ENCODE data around the gene EPHA3. TPM values are rescaled to one million over a fixed set of nuclear protein-coding genes. Genes with fewer than 3 reads are reported as not detected.

The EPHA3 gene
- total and polyA plus RNA-seq, 10 of the 15 experiments (the other 5 are each of a cell fraction or from before 2014, with no cell fraction given) = 0.03 to 39.0 (median 0.07) TPM; not detected in 4

DNA sequence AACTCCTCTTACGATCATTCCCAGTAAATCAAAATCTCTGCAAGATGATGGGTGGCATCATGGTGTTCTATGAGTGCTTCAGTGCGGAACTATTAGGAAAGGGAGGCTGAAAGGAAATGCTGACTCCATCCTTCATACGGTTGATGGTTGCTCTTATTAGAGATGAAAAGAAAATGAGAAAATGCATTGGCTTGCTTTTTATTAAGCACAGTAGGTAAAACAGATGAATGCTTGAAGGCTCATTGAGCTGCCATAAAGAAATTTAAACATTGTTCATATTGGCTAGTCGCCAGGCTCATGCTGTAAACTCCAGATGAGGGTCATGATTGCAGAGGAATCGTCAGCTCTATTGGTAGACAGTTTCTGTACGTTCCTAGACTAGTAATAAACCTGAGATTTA is 115.8 kb downstream of the EPHA3 start:
- no peak overlapping the region for H3K4me3 ChIP-seq
- no peaks in the 10 kb centered on the region for H3K79me2 ChIP-seq (ENCODE audit: control insufficient read depth, insufficient read depth, low read length)
- no peak overlapping the region for H3K4me2 ChIP-seq (ENCODE audit: control insufficient read depth, insufficient read depth)
- H3K4me1 ChIP-seq (ENCODE audit: control insufficient read depth, insufficient read depth, low read length) = no peaks in the 10 kb centered on the region
- intact Hi-C loops (cut with micrococcal nuclease; ENCODE audit: unreplicated experiment) = no loop called here
- in situ Hi-C loops (cut with MboI) = no loop called here
- SMC1A ChIA-PET (ENCODE audit: uncharacterized antibody, unreplicated experiment) = interaction anchor here (0.8 kb wide), 1 partner anchor 48 kb away, joined by 3 read pairs; no protein-coding TSS in a partner anchor
- no peaks in the 10 kb centered on the region for H4K20me1 ChIP-seq (ENCODE audit: control insufficient read depth, insufficient read depth)
- no peak for FAIRE-seq
- WGBS (ENCODE audit: insufficient coverage, insufficient replicate concordance, low lambda C conversion rate, missing lambda C conversion rate) = 22% methylated on average over 6 of the region's 6 CpGs
- POLR2A ChIA-PET = no interaction called here
- H3K27ac ChIP-seq (ENCODE audit: control insufficient read depth, insufficient read depth) = no peak overlapping the region
- no peaks in the 10 kb centered on the region for H3K36me3 ChIP-seq (ENCODE audit: control insufficient read depth in 2 of 2, insufficient read depth in 2 of 2, low read length in 1 of 2)
- TF ChIP-seq, protein P1, sequence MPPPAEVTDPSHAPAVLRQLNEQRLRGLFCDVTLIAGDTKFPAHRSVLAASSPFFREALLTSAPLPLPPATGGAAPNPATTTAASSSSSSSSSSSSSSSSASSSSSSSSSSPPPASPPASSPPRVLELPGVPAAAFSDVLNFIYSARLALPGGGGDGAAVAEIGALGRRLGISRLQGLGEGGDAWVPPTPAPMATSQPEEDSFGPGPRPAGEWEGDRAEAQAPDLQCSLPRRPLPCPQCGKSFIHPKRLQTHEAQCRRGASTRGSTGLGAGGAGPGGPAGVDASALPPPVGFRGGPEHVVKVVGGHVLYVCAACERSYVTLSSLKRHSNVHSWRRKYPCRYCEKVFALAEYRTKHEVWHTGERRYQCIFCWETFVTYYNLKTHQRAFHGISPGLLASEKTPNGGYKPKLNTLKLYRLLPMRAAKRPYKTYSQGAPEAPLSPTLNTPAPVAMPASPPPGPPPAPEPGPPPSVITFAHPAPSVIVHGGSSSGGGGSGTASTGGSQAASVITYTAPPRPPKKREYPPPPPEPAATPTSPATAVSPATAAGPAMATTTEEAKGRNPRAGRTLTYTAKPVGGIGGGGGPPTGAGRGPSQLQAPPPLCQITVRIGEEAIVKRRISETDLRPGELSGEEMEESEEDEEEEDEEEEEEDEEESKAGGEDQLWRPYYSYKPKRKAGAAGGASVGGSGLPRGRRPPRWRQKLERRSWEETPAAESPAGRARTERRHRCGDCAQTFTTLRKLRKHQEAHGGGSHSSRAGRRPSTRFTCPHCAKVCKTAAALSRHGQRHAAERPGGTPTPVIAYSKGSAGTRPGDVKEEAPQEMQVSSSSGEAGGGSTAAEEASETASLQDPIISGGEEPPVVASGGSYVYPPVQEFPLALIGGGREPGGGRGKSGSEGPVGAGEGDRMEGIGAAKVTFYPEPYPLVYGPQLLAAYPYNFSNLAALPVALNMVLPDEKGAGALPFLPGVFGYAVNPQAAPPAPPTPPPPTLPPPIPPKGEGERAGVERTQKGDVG (CRISPR knock-in tag; IDR thresholded peaks at IDR 0.05) = no peak
- BruUV-seq (replicated peaks) = no TSS peak
- no peak for ATAC-seq
- RAD21 ChIA-PET (ENCODE audit: unreplicated experiment) = interaction anchor here (1.0 kb wide), 1 partner anchor 44 kb away, joined by 3 read pairs; no protein-coding TSS in a partner anchor
- no peaks in the 10 kb centered on the region for H3K9me3 ChIP-seq (replicated peaks; ENCODE audit: control insufficient read depth, insufficient read depth, low read length)
- no peaks in the 10 kb centered on the region for H3K27me3 ChIP-seq (replicated peaks in 1 of 2; ENCODE audit: control insufficient read depth in 2 of 2, insufficient read depth in 2 of 2, low read length in 1 of 2)
- CTCF ChIA-PET = interaction anchor here (0.9 kb wide), 1 partner anchor 507 kb away, joined by 3 read pairs; no protein-coding TSS in a partner anchor
- DNase-seq (ENCODE audit: low read depth, low spot score) = no peak
- H2AFZ ChIP-seq (ENCODE audit: control insufficient read depth, low read depth, low read length) = no peak overlapping the region
- H3K9ac ChIP-seq (ENCODE audit: control insufficient read depth, insufficient read depth, low read length) = no peak overlapping the region

DNA sequence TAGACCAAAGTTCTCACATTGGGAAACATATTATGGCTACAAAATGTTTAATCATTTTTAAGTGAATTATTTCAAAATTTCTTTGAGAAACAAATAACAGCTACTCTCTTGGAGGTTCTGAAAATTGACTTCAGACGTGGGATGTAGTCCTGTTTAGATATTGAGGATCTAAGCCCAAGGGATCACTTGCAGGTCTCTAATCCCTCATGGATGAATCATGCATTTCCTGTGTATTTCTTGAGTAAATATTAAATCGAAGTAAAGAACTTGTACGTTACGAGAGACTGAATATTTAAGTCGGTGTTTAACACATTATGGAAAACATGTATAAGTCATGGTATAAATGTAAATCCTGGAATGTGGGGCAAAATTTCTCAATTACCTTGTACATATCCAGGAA is 119.8 kb downstream of the EPHA3 start:
- no peaks in the 10 kb centered on the region for H3K9me3 ChIP-seq (replicated peaks; ENCODE audit: control insufficient read depth, insufficient read depth, low read length)
- no peak overlapping the region for H3K4me3 ChIP-seq
- no peak overlapping the region for H2AFZ ChIP-seq (ENCODE audit: control insufficient read depth, low read depth, low read length)
- intact Hi-C loops (cut with micrococcal nuclease; ENCODE audit: unreplicated experiment) (no loop called here), in situ Hi-C loops (cut with MboI) (no loop called here)
- BruUV-seq (replicated peaks) = no TSS peak
- H3K27me3 ChIP-seq (replicated peaks in 1 of 2; ENCODE audit: control insufficient read depth in 2 of 2, insufficient read depth in 2 of 2, low read length in 1 of 2) = no peaks in the 10 kb centered on the region
- H3K4me2 ChIP-seq (ENCODE audit: control insufficient read depth, insufficient read depth) = no peak overlapping the region
- ChIA-PET POLR2A (no interaction called here), RAD21 (ENCODE audit: unreplicated experiment) (no interaction called here), SMC1A (ENCODE audit: uncharacterized antibody, unreplicated experiment) (interaction anchor here (0.6 to 1.0 kb wide), 2 partner anchors 48 to 827 kb away, joined by 3 read pairs; no protein-coding TSS in a partner anchor), CTCF (interaction anchor here (0.8 kb wide), 1 partner anchor 44 kb away, joined by 3 read pairs; no protein-coding TSS in a partner anchor)
- 47% methylated on average over 5 of the region's 5 CpGs for WGBS (ENCODE audit: insufficient coverage, insufficient replicate concordance, low lambda C conversion rate, missing lambda C conversion rate)
- ATAC-seq (no peak), FAIRE-seq (no peak), DNase-seq (ENCODE audit: low read depth, low spot score) (no peak)
- H4K20me1 ChIP-seq (ENCODE audit: control insufficient read depth, insufficient read depth) = no peaks in the 10 kb centered on the region
- H3K9ac ChIP-seq (ENCODE audit: control insufficient read depth, insufficient read depth, low read length) = no peak overlapping the region
- no peak overlapping the region for H3K27ac ChIP-seq (ENCODE audit: control insufficient read depth, insufficient read depth)
- no peaks in the 10 kb centered on the region for H3K79me2 ChIP-seq (ENCODE audit: control insufficient read depth, insufficient read depth, low read length)
- H3K4me1 ChIP-seq (ENCODE audit: control insufficient read depth, insufficient read depth, low read length) = no peaks in the 10 kb centered on the region
- H3K36me3 ChIP-seq (ENCODE audit: control insufficient read depth in 2 of 2, insufficient read depth in 2 of 2, low read length in 1 of 2) = no peaks in the 10 kb centered on the region
- TF ChIP-seq ZNF24 (IDR thresholded peaks at IDR 0.05) (no peak), JUNB (IDR thresholded peaks at IDR 0.05) (no peak), SMARCA5 (IDR thresholded peaks at IDR 0.05) (no peak), MTA2 (IDR thresholded peaks at IDR 0.05; ENCODE audit: low read depth) (no peak), POLR2AphosphoS2 (IDR thresholded peaks at IDR 0.05; ENCODE audit: low read depth, low read length) (no peak), KDM1A (IDR thresholded peaks at IDR 0.05; ENCODE audit: borderline replicate concordance) (no peak), POU2F2 (IDR thresholded peaks at IDR 0.05; ENCODE audit: borderline replicate concordance, low read depth, low read length) (no peak)
- TF ChIP-seq, protein P2, sequence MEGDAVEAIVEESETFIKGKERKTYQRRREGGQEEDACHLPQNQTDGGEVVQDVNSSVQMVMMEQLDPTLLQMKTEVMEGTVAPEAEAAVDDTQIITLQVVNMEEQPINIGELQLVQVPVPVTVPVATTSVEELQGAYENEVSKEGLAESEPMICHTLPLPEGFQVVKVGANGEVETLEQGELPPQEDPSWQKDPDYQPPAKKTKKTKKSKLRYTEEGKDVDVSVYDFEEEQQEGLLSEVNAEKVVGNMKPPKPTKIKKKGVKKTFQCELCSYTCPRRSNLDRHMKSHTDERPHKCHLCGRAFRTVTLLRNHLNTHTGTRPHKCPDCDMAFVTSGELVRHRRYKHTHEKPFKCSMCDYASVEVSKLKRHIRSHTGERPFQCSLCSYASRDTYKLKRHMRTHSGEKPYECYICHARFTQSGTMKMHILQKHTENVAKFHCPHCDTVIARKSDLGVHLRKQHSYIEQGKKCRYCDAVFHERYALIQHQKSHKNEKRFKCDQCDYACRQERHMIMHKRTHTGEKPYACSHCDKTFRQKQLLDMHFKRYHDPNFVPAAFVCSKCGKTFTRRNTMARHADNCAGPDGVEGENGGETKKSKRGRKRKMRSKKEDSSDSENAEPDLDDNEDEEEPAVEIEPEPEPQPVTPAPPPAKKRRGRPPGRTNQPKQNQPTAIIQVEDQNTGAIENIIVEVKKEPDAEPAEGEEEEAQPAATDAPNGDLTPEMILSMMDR (IDR thresholded peaks at IDR 0.05 in 2 of 3, conservative IDR thresholded peaks at IDR 0.05 in 1 of 3; ENCODE audit: control insufficient read depth in 2 of 3, extremely low read depth in 1 of 3, insufficient read depth in 1 of 3, low read depth in 3 of 3, low read length in 3 of 3) = no peak

Measured in GM12878 (cell line).